ENCODE measurements around the gene CAPN15.

DNA sequence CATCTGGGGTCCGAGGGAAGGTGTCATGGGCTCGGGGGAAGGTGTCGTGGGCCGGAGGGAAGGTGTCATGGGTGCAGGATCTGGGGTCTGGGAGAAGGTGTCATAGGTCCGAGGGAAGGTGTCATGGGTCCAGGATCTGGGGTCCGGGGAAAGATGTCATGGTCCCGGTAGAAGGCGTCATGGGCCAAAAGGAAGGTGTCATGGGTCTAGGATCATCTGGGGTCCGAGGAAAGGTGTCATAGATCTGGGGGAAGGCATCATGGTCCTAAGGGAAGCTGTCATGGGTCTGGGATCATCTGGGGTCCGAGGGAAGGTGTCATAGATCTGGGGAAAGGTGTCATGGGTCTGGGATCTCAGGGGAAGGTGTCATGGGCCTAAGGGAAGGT, 63.3 kb downstream of the CAPN15 start:
- TF ChIP-seq NFIC (IDR thresholded peaks at IDR 0.05) (no peak), TEAD4 (IDR thresholded peaks at IDR 0.05) (no peak), EP300 (IDR thresholded peaks at IDR 0.05; ENCODE audit: borderline replicate concordance) (no peak), TCF12 (IDR thresholded peaks at IDR 0.05; ENCODE audit: low read depth) (no peak), CEBPB (IDR thresholded peaks at IDR 0.05) (no peak), YY1 (IDR thresholded peaks at IDR 0.05; ENCODE audit: low read depth) (no peak), RAD21 (IDR thresholded peaks at IDR 0.05; ENCODE audit: low read depth) (no peak), EGR1 (IDR thresholded peaks at IDR 0.05) (no peak), TAF1 (IDR thresholded peaks at IDR 0.05; ENCODE audit: low read depth) (no peak), FOXM1 (IDR thresholded peaks at IDR 0.05; ENCODE audit: borderline replicate concordance, low read depth) (no peak), ZBTB7A (IDR thresholded peaks at IDR 0.05; ENCODE audit: low read depth) (no peak)
- TF ChIP-seq, protein P1, sequence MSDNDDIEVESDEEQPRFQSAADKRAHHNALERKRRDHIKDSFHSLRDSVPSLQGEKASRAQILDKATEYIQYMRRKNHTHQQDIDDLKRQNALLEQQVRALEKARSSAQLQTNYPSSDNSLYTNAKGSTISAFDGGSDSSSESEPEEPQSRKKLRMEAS (IDR thresholded peaks at IDR 0.05): no peak
- TF ChIP-seq, protein P2, sequence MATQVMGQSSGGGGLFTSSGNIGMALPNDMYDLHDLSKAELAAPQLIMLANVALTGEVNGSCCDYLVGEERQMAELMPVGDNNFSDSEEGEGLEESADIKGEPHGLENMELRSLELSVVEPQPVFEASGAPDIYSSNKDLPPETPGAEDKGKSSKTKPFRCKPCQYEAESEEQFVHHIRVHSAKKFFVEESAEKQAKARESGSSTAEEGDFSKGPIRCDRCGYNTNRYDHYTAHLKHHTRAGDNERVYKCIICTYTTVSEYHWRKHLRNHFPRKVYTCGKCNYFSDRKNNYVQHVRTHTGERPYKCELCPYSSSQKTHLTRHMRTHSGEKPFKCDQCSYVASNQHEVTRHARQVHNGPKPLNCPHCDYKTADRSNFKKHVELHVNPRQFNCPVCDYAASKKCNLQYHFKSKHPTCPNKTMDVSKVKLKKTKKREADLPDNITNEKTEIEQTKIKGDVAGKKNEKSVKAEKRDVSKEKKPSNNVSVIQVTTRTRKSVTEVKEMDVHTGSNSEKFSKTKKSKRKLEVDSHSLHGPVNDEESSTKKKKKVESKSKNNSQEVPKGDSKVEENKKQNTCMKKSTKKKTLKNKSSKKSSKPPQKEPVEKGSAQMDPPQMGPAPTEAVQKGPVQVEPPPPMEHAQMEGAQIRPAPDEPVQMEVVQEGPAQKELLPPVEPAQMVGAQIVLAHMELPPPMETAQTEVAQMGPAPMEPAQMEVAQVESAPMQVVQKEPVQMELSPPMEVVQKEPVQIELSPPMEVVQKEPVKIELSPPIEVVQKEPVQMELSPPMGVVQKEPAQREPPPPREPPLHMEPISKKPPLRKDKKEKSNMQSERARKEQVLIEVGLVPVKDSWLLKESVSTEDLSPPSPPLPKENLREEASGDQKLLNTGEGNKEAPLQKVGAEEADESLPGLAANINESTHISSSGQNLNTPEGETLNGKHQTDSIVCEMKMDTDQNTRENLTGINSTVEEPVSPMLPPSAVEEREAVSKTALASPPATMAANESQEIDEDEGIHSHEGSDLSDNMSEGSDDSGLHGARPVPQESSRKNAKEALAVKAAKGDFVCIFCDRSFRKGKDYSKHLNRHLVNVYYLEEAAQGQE (IDR thresholded peaks at IDR 0.05; ENCODE audit: low read depth): no peak

Data from Ishikawa (cell line).